WTC11 (cell line): Measurements from ENCODE around the gene TMEM97. TPM values are rescaled to one million over a fixed set of nuclear protein-coding genes. Genes with fewer than 3 reads are reported as not detected.

Source experiments
- ATAC-seq: fragments of 200-7000 bp; cut with Tn5 transposase; 2 replicates; pipeline ENCODE4 v1.10.0; 2021; ENCODE audit warnings: mild to moderate bottlenecking, moderate library complexity
- CTCF ChIA-PET: fragments of 300-600 bp; sonication (Branson Sonifier 250); formaldehyde crosslinking; loops from one replicate; lab custom pipeline; 2021; ENCODE audit warnings: antibody characterized with exemption; lab: Charles Lee
- POLR2A ChIA-PET: fragments of 350-600 bp; sonication (Branson Sonifier 250); formaldehyde crosslinking; loops from one replicate; lab custom pipeline; 2021; ENCODE audit warnings: antibody characterized with exemption; lab: Charles Lee
- DNase-seq: peaks from one replicate; pipeline ENCODE4 v3.0.0; 2021; ENCODE audit warnings: low spot score
- H3K27ac Mint-ChIP-seq: 2 replicates; pipeline ENCODE4 v1.8.0; 2021; ENCODE audit warnings: mixed read lengths
- H3K27me3 Mint-ChIP-seq: 2 replicates; pipeline ENCODE4 v1.8.0; 2021; ENCODE audit warnings: low read depth, mild to moderate bottlenecking, moderate library complexity, mixed read lengths
- H3K36me3 Mint-ChIP-seq: 2 replicates; pipeline ENCODE4 v1.8.0; 2021; ENCODE audit warnings: mixed read lengths
- H3K4me1 Mint-ChIP-seq: 2 replicates; pipeline ENCODE4 v1.8.0; 2022; ENCODE audit warnings: mixed read lengths
- H3K4me3 Mint-ChIP-seq: 2 replicates; pipeline ENCODE4 v1.8.0; 2021; ENCODE audit warnings: mild to moderate bottlenecking, moderate library complexity, mixed read lengths
- H3K9me3 Mint-ChIP-seq: 2 replicates; pipeline ENCODE4 v1.8.0; 2021; ENCODE audit warnings: mixed read lengths
- AR ChIP-seq: fragments of 250-450 bp; sonication (Bioruptor Pico); IDR thresholded peaks from 2 replicates; pipeline ENCODE4 v1.9.0; 2021; ENCODE audit warnings: mild to moderate bottlenecking
- CDX4 ChIP-seq: fragments of 250-450 bp; sonication (Bioruptor Pico); IDR thresholded peaks from 2 replicates; pipeline ENCODE4 v1.9.0; 2021; ENCODE audit warnings: moderate library complexity, mild to moderate bottlenecking, inconsistent platforms, borderline replicate concordance
- CREM ChIP-seq: sonication (generic); formaldehyde crosslinking; IDR thresholded peaks from 2 replicates; pipeline ENCODE4 v1.8.1; 2022; ENCODE audit warnings: mild to moderate bottlenecking, missing genetic modification reagents, moderate library complexity
- CTCF ChIP-seq: fragments of 200-600 bp; IDR thresholded peaks from 2 replicates; pipeline ENCODE4 v1.8.0; 2022; ENCODE audit warnings: antibody characterized with exemption
- E2F5 ChIP-seq: sonication (generic); formaldehyde crosslinking; IDR thresholded peaks from 2 replicates; pipeline ENCODE4 v1.8.1; 2022; ENCODE audit warnings: mild to moderate bottlenecking, moderate library complexity, missing genetic modification reagents
- ELF4 ChIP-seq: sonication (generic); formaldehyde crosslinking; IDR thresholded peaks from 2 replicates; pipeline ENCODE4 v1.8.1; 2022; ENCODE audit warnings: low read depth, mild to moderate bottlenecking, moderate library complexity, missing genetic modification reagents
- FOXK1 ChIP-seq: sonication (generic); formaldehyde crosslinking; IDR thresholded peaks from 2 replicates; pipeline ENCODE4 v1.8.0; 2022; ENCODE audit warnings: mild to moderate bottlenecking, moderate library complexity, missing genetic modification reagents
- FOXP1 ChIP-seq: sonication (generic); formaldehyde crosslinking; IDR thresholded peaks from 2 replicates; pipeline ENCODE4 v1.8.0; 2022; ENCODE audit warnings: missing genetic modification reagents, mild to moderate bottlenecking, moderate library complexity, borderline replicate concordance
- GABPB1 ChIP-seq: sonication (generic); formaldehyde crosslinking; IDR thresholded peaks from 2 replicates; pipeline ENCODE4 v1.8.1; 2023; ENCODE audit warnings: mild to moderate bottlenecking, missing genetic modification reagents
- IRF1 ChIP-seq: sonication (generic); formaldehyde crosslinking; IDR thresholded peaks from 2 replicates; pipeline ENCODE4 v1.8.0; 2023; ENCODE audit warnings: missing genetic modification reagents
- JAZF1 ChIP-seq: fragments of 250-450 bp; sonication (Bioruptor Pico); IDR thresholded peaks from 2 replicates; pipeline ENCODE4 v1.9.0; 2021; ENCODE audit warnings: moderate library complexity, mild to moderate bottlenecking, inconsistent platforms
- MXD4 ChIP-seq: fragments of 250-450 bp; sonication (Bioruptor Pico); IDR thresholded peaks from 2 replicates; pipeline ENCODE4 v1.8.0; 2021; ENCODE audit warnings: mild to moderate bottlenecking, moderate library complexity, borderline replicate concordance
- PRRX2 ChIP-seq: fragments of 250-450 bp; sonication (Bioruptor Pico); IDR thresholded peaks from 2 replicates; pipeline ENCODE4 v1.8.0; 2021; ENCODE audit warnings: mild to moderate bottlenecking
- SMAD4 ChIP-seq: sonication (generic); formaldehyde crosslinking; IDR thresholded peaks from 2 replicates; pipeline ENCODE4 v1.8.0; 2022; ENCODE audit warnings: mild to moderate bottlenecking, missing genetic modification reagents
- USF1 ChIP-seq: sonication (generic); formaldehyde crosslinking; IDR thresholded peaks from 2 replicates; pipeline ENCODE4 v1.8.0; 2022; ENCODE audit warnings: mild to moderate bottlenecking, missing genetic modification reagents
- USF2 ChIP-seq: sonication (generic); formaldehyde crosslinking; IDR thresholded peaks from 2 replicates; pipeline ENCODE4 v1.8.1; 2023; ENCODE audit warnings: mild to moderate bottlenecking, missing genetic modification reagents, moderate library complexity
- ZMAT4 ChIP-seq: fragments of 250-450 bp; sonication (Bioruptor Pico); IDR thresholded peaks from 2 replicates; pipeline ENCODE4 v1.9.0; 2021; ENCODE audit warnings: mild to moderate bottlenecking
- ZNF138 ChIP-seq: sonication (generic); formaldehyde crosslinking; conservative IDR thresholded peaks from 2 replicates; pipeline ENCODE4 v1.8.1; 2022; ENCODE audit warnings: mild to moderate bottlenecking, moderate library complexity, missing genetic modification reagents
- ZNF263 ChIP-seq: sonication (generic); formaldehyde crosslinking; IDR thresholded peaks from 2 replicates; pipeline ENCODE4 v1.8.1; 2022; ENCODE audit warnings: low read depth, mild to moderate bottlenecking, moderate library complexity, missing genetic modification reagents
- ZNF425 ChIP-seq: fragments of 250-450 bp; sonication (Bioruptor Pico); conservative IDR thresholded peaks from 2 replicates; pipeline ENCODE4 v1.9.0; 2021; ENCODE audit warnings: mild to moderate bottlenecking
- ZSCAN18 ChIP-seq: fragments of 250-450 bp; sonication (Bioruptor Pico); IDR thresholded peaks from 2 replicates; pipeline ENCODE4 v2.1.2; 2022; ENCODE audit warnings: mild to moderate bottlenecking, moderate library complexity
- total RNA-seq: library from RNA; stranded (reverse); gene quantifications from 3 replicates; pipeline ENCODE4 v1.2.3, GENCODE V29; 2021

Gene TMEM97
- total RNA-seq, 1 experiment from 2014 or later = 68.0 TPM

GRCh38 chr17:28342313-28342712 lies 23.3 kb downstream of the TMEM97 start:
- H3K27ac Mint-ChIP-seq = no peak overlapping the region
- no peaks in the 10 kb centered on the region for H3K9me3 Mint-ChIP-seq
- H3K36me3 Mint-ChIP-seq = peaks cover 35% of the 10 kb centered on the region
- H3K4me1 Mint-ChIP-seq = peaks cover 6% of the 10 kb centered on the region; the same call in 1 of the 2 replicates
- ChIA-PET POLR2A (interaction anchor here (0.5 kb wide), 1 partner anchor 57 kb away, joined by 4 read pairs; no protein-coding TSS in a partner anchor), CTCF (no interaction called here)
- TF ChIP-seq CTCF (no peak), CREM (no peak), SMAD4 (CRISPR knock-in tag) (no peak)
- no peak overlapping the region for H3K4me3 Mint-ChIP-seq
- H3K27me3 Mint-ChIP-seq = no peaks in the 10 kb centered on the region
- no peak for ATAC-seq
- no peak for DNase-seq

- Mint-ChIP-seq H3K9me3 (no peaks in the 10 kb centered on the region), H3K36me3 (peaks cover 40% of the 10 kb centered on the region), H3K27ac (no peak overlapping the region), H3K27me3 (no peaks in the 10 kb centered on the region), H3K4me3 (no peak overlapping the region), H3K4me1 (peaks cover 6% of the 10 kb centered on the region; the same call in 1 of the 2 replicates)
- POLR2A ChIA-PET = interaction anchor here (1.1 kb wide), 1 partner anchor 8 kb away, joined by 3 read pairs; the partner anchor contains the start of genes IFT20 and TNFAIP1
- no peak for DNase-seq
- no peak for ATAC-seq
- CTCF ChIA-PET = interaction anchor here (1.0 kb wide), 1 partner anchor 73 kb away, joined by 3 read pairs; no protein-coding TSS in a partner anchor
- TF ChIP-seq GABPB1 (CRISPR knock-in tag) (no peak), FOXP1 (CRISPR knock-in tag) (no peak), FOXK1 (CRISPR knock-in tag) (no peak), ZSCAN18 (CRISPR knock-in tag) (no peak), CDX4 (CRISPR knock-in tag) (no peak), IRF1 (CRISPR knock-in tag) (no peak), MXD4 (CRISPR knock-in tag) (no peak), ZNF138 (CRISPR knock-in tag) (no peak), JAZF1 (no peak), E2F5 (no peak), ZMAT4 (CRISPR knock-in tag) (no peak), PRRX2 (CRISPR knock-in tag) (no peak), USF1 (CRISPR knock-in tag) (no peak), ELF4 (no peak), AR (CRISPR knock-in tag) (no peak), ZNF425 (CRISPR knock-in tag) (no peak), USF2 (CRISPR knock-in tag) (no peak), ZNF263 (CRISPR knock-in tag) (no peak)
Measured at GRCh38 chr17:28343491-28343932, 24.5 kb downstream of the TMEM97 start.
